HG03469 (cell line): ENCODE measurements around the gene IL4R.
A peak's percentile ranks its signal among the peaks of the same experiment; 100 is the strongest.
"Not testable (repeated sequence)": the region's sequence is repeated elsewhere in the genome, so short reads cannot be mapped to it uniquely, and the experiment has no call there.

Experiments
- ATAC-seq: cut with Tn5 transposase; IDR thresholded peaks from one replicate; pipeline ENCODE4 v1.9.1; 2021; ENCODE audit warnings: mild to moderate bottlenecking, moderate library complexity, moderate number of reproducible peaks; ENCODE audit not compliant: unreplicated experiment

The IL4R gene

DNA sequence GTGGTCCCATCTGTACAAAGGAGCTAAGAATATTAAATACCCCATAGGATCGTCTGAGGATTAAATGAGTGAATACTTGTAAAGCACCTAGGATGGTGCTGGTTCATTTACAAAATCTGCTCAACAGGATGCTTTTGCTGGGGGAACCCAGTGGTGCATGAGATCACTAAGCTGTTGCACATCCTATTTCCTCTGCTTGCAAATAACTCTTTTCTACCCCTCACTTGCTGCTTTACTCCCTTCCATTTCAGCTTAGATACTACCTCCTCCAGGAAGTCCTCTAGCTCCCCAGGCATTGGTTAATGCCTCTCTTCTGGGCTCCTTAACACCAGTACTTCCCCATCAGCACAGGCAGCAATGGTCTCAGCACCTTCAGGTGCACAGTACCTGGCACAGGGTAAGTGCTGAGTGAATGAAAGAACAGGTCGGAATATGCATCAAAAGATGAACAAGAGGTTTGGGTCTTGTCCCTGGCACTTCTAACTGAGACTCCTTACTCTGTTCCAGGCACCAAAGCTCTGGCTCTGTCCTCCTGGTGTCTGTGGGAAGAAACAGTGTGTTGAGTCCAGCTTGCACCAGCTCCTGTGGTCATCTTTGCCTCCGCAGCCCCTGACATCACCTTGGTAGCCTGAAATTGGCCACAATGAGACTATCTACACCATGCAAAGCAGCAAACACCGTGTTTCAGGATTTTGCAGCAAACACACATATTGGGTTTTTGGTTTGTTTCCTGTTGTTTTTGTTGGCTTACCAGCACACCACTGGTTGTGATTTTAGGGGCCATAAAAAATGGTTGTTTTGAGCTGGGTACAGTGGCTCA, 64.1 kb downstream of the IL4R start:
- no peak for ATAC-seq

DNA sequence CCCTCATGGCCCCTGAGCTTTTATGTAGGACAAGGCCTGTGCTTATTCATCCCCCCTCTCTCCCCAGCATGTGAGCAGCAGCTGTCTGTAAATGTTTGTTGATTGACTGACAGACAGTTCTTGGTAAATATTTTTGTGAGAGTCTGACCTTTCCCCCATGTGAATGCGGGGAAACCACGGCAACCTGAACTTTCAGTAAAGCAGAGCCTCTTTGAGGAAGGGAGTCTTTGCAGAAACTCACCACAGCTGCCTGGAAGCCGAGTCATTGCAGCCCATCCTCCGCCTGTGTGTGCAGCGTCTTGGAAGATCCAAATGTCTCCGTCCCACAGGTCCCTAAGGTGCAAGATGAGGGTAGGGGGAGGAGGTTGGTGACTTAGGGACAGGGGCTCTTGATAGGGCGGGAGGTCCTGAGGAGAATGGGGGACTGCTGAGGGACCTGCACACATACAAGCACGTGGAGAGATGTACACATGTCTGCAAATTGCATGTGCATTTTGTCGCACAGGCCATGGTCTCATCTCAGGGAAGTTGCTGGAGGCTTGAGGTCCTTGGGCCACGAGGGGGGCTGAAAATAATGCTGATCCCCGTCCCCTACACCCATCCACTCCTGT, 65.2 kb downstream of the IL4R start:
- no peak for ATAC-seq

- ATAC-seq, result no peak
Measured at GRCh38 chr16:27379919-27380318, 66.1 kb downstream of the IL4R start.

DNA sequence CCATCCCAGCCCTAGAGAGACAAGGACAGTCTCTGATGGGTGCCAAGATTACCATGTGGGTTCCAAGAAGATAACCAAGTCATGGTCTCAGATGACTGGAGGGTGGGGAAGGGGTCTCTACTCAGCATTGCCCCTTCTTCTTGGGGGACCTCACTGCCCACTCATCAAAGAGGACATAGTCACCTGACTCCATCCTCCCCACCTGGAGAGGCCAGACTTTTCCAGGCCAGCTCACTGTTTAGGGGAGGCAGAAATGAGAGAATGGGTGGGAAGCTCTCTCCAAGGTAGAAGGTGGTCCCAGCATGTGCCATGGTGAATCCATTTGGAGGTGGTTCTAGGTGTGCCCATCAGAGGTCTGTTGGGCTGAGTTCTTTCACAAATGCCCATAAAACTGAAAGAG, 67.5 kb downstream of the IL4R start:
- ATAC-seq, result no peak

DNA sequence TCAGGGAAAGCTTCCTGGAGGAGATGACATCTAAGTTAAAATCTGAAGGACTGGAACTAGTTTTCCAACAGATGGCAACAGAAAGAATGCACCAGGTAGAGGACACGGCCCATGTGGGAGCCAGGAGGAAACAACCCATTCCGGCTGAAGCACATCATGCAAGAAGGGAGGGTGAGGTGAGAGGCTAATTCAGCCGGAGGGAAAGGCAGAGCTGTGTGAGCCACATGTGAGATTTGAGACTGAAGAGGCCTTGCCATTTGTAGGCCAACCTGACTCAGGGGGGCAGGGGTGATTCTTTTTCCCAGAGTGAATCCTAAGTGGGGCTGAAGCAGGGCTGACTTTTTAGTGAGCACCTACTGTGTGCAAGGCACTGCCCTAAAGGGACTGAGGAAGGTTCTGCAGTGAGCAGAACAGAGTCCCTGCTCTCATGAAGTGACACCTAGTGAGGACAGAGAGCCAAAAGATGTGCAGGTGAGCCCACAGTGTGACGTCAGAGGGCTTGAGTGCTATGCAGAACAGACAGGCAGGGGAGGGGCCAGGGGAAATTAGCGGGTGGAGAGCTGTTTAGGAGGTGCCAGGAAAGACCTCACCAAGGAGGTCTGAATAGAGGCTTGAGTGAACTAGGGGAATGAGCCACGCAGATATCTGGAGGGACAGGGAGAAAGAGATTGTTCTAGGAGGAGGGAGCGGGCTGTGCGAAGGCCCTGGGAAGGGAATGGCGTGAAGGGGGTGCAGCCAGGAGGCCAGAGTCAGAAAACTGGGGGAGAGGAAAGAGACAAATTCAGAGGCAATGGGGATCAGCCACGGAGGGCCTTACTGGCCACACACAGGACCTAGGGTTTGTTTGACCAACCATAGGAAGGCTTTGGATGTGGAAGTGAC, 68.4 kb downstream of the IL4R start:
- no peak for ATAC-seq

- ATAC-seq, result no peak
Measured at GRCh38 chr16:27383556-27384243, 69.9 kb downstream of the IL4R start.

DNA sequence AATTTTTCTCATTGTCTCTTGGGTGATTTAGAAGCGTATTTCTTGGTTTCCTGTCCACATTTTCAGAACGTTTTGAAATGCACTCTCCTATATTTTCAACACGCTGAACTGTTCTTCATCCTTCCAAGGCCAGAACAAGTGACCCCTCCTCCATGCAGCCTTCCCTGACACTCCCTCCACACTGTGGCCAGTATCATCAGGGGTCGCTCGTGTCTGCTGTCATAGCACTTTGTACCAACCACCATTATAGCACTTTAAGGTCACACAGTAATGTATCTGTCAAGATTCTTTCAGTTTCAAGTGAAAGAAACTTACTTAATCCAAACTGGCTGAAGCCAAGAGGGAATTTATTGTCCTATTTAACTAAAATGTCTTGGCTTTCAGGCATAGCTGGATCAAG, 70.7 kb downstream of the IL4R start:
- no peak for ATAC-seq

DNA sequence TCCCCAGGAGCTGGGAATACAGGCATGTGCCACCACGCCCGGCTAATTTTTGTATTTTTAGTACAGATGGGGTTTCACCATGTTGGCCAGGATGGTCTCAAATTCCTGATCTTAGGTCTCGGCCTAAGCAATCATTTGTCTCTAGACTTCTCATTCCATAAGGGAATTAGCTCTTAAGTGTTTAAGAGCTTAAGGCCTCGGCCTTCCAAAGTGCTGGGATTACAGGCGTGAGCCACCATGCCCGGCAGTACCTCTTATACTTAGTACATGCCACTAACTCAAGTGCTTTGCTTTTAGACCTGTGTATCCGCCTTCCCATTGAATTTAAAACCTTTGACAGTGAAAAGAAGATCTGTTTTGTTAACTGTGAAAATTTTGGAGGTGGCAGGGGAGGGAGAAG, 71.6 kb downstream of the IL4R start:
- no peak for ATAC-seq

- no peak for ATAC-seq
Measured at GRCh38 chr16:27386674-27387073, 72.9 kb downstream of the IL4R start.

GRCh38 chr16:27387724-27388123, 74.0 kb downstream of the IL4R start:
- peak; percentile 80 for ATAC-seq

- ATAC-seq, result no peak
Measured at GRCh38 chr16:27389272-27389961, 75.6 kb downstream of the IL4R start.

GRCh38 chr16:27390151-27390550, 76.4 kb downstream of the IL4R start:
- no peak for ATAC-seq

GRCh38 chr16:27392671-27393070, 78.9 kb downstream of the IL4R start:
- ATAC-seq, result no peak

GRCh38 chr16:27394516-27394915, 80.7 kb downstream of the IL4R start:
- ATAC-seq, result no peak

DNA sequence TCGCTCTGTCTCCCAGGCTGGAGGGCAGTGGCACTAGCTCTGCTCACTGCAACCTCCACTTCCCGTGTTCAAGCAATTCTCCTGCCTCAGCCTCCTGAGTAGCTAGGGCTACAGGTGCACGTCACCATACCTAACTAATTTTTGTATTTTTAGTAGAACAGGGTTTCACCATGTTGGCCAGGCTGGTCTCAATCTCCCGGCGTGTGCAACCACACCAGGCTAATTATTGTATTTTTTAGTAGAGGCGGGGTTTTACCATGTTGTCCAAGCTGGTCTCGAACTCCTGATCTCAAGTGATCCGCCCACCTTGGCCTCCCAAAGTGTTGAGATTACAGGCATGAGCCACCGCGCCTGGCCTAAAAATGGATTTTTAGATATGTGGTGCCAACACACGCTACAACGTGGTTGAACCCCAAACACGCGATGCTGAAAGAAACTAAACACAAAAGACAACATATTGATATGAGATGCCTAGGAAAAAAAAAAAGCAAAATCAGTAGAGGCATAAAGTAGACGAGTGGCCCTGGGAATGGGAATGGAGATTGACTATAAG, 84.6 kb downstream of the IL4R start:
- ATAC-seq, result not testable (repeated sequence)

DNA sequence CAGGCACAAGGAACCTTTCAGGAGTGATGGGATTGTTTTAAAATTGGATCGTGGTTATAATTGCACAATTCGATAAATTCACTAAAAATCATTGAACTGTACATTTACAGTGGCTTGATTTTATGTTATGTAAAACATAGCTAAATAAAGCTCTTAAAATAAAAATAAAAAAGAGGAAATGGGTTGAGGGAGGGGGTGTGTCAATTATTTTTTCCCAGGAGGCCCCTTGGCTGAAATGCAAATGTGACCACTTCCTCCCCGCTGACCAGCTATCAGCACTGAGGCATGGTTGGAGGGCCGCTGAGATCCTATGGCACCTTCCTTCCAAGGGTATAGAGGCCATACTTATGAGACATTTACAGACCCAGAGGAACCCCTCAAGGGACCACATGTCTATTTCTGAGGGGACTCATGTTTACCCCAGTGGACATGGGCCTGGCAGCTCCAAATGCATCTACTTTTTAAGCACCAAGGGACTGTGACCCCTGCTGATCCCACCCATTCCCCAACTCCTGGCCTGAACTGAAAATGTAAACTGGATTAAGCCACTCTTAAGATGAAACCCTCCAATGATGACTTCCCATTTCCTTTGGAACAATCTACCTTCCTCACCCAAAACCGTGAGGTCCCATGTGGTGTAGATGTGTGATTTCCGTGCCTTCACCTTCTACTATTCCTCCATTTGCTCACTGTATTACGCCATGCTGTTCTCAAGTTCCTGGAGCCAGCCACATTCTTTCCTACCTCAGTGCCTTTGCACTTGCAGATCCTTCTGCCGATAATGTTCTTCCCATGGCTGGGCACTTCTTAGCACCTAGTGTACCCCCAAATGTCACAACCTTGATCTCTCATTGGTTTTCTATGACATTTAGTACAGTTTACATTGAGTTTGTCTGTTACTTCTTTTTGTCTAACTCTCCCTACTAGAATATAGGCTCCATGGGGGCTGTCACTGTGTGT, 85.4 kb downstream of the IL4R start:
- ATAC-seq, result no peak

DNA sequence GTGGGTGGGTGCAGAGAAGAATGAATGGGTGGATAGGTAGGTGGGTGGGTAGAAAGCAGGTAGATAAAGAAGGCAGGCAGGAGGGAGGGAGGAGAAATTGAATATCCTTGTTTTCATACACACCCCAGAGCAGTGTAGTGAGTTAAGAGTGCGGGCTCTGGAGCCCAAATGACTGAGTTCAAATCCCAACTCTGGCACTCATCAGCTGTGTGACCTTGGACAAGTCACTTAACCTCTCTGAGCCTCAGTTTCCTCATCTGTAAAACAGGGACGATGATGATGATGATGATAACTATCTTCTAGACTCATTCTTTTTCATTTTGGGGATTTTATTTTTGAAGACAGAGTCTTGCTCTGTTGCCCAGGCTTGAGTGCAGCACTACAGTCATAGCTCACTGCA, 86.2 kb downstream of the IL4R start:
- no peak for ATAC-seq

DNA sequence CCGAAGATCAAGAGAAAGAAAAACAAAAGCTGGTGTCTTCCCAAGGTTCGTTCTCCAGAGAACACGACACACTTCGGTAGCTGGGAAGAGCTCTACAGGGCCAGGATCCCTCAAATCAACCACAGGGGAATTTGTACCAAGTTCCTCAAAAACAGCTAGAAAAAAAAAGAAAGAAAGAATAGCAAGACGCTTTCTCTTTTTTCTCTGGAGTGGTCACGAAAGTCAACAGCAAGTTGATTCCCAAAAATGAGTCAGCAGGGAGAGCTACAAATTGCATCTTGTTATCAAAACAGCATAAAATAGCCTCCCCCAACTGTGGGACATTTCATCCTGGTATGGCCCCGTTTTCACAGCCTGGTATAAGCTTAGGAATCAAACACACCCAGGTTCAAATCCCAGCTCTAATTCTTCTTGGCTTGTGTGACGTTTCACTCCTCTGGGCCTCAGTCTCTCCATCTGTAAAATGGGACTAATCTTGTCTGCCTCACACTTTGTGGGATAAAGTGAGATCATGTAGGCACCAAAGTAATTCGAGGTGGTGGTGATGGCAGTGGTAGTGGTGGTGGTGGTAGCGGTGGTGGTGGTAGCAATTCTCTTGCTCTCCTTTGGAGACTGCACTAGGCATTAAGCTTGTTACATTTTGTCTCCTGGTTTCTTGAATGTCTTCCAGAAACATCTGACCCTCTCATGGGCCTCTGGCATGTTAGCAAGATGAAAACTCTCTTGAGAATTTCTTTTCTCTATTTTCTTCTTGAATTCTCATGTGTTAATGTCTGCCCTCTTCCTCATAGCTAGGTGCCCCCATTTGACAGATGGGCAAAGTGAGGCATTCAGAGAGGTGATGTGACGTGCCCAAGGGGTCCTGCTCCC, 87.2 kb downstream of the IL4R start:
- no peak for ATAC-seq
